ENCODE measurements around the gene ZNF700.
"Not testable (repeated sequence)": the region's sequence is repeated elsewhere in the genome, so short reads cannot be mapped to it uniquely, and the experiment has no call there.

The ZNF700 gene

DNA sequence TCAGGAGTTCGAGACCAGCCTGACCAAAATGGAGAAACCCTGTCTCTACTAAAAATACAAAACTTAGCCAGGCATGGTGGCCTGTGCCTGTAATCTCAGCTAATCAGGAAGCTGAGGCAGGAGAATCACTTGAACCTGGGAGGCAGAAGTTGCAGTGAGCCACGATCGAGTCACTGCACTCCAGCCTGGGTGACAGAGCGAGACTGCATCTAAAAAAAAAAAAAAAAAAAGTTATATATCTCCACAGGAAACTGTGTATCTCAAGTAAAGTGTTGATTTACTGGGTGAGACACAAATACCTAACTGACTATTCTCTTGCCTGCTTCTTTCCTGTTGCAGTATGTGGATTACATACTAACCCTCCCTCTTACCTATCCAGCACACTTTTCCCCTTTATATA lies 67.0 kb downstream of the ZNF700 start:
- not testable (repeated sequence) for DNase-seq

DNA sequence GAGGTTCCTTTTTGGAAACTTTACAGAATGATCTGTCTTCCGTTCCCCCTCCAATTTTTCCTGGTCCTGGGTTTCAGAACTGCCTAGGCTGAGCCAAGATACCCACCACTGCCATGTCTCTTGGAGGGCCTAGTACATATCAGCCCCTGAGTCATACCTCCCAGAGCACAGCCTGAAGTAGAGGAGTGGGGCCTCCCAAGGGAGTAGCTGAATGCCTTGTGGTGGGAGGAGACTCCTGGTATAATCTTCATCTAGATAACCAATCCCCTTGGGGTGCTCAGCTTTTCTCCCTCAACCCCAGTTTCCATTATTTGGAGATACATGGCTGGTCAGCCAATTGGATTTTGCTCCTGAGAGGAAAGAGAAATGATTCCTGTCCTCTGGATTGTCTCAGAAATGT lies 70.3 kb downstream of the ZNF700 start:
- DNase-seq, result no peak

Measured in Kasumi-1 (cell line).